PC-3 (cell line): ENCODE measurements around the gene XYLT2. TPM values are rescaled to one million over a fixed set of nuclear protein-coding genes. Genes with fewer than 3 reads are reported as not detected.
"Not testable (repeated sequence)": the region's sequence is repeated elsewhere in the genome, so short reads cannot be mapped to it uniquely, and the experiment has no call there.

Experiments used
- ATAC-seq: fragments of 200-7000 bp; cut with Tn5 transposase; 2 replicates; pipeline ENCODE4 v1.9.1; 2020; ENCODE audit warnings: mild to moderate bottlenecking, moderate library complexity
- BruUV-seq: library from RNA; stranded (reverse); fragments of 400-500 nt; replicated peaks from 2 replicates; lab custom pipeline; 2021; lab: Mats Ljungman, UMichigan
- CTCF ChIA-PET: fragments of 300-600 bp; sonication (Branson Sonifier 250); formaldehyde crosslinking; loops from one replicate; lab custom pipeline; 2022; ENCODE audit warnings: antibody characterized with exemption; lab: Charles Lee
- POLR2A ChIA-PET: fragments of 300-600 bp; sonication (Branson Sonifier 250); formaldehyde crosslinking; loops from one replicate; lab custom pipeline; 2022; ENCODE audit warnings: antibody characterized with exemption; ENCODE audit not compliant: unreplicated experiment; lab: Charles Lee
- DNase-seq: peaks from one replicate; pipeline ENCODE4 v3.0.0-alpha.2; 2015
- H2AFZ ChIP-seq: fragments of 300-600 bp; sonication (generic); 2 replicates; pipeline ENCODE4 v1.6.0; 2016; ENCODE audit warnings: antibody characterized with exemption, low read length
- H3F3A ChIP-seq: fragments of 300-600 bp; sonication (generic); one replicate; pipeline ENCODE4 v1.6.0; 2017; ENCODE audit warnings: antibody characterized with exemption, low read length, control low read depth, mild to moderate bottlenecking; ENCODE audit not compliant: unreplicated experiment
- H3K27ac ChIP-seq: fragments of 300-600 bp; sonication (generic); 2 replicates; pipeline ENCODE4 v1.5.1; 2016; ENCODE audit warnings: mild to moderate bottlenecking, low read length
- H3K27me3 ChIP-seq: fragments of 300-600 bp; sonication (generic); 2 replicates; pipeline ENCODE4 v1.6.1; 2016; ENCODE audit warnings: low read length, mixed read lengths
- H3K36me3 ChIP-seq: fragments of 300-600 bp; sonication (generic); 2 replicates; pipeline ENCODE4 v1.6.1; 2016; ENCODE audit warnings: low read depth, mixed run types, low read length, mixed read lengths
- H3K4me1 ChIP-seq: fragments of 300-600 bp; sonication (generic); 2 replicates; pipeline ENCODE4 v1.5.1; 2016; ENCODE audit warnings: low read length; ENCODE audit not compliant: insufficient read depth
- H3K4me2 ChIP-seq: fragments of 300-600 bp; sonication (generic); 2 replicates; pipeline ENCODE4 v1.6.0; 2016; ENCODE audit warnings: low read length
- H3K4me3 ChIP-seq: fragments of 300-600 bp; sonication (generic); 2 replicates; pipeline ENCODE4 v1.5.1; 2016; ENCODE audit warnings: mild to moderate bottlenecking, low read length, mixed read lengths
- H3K79me2 ChIP-seq: fragments of 300-600 bp; sonication (generic); 2 replicates; pipeline ENCODE4 v1.6.1; 2017; ENCODE audit warnings: low read length, mixed read lengths
- H3K9ac ChIP-seq: fragments of 300-600 bp; sonication (generic); 2 replicates; pipeline ENCODE4 v1.6.0; 2016; ENCODE audit warnings: mild to moderate bottlenecking, low read length
- H3K9me2 ChIP-seq: fragments of 300-600 bp; sonication (generic); replicated peaks from 2 replicates; pipeline ENCODE4 v1.6.1; 2016; ENCODE audit warnings: mixed run types, low read length, mixed read lengths
- H3K9me3 ChIP-seq: fragments of 300-600 bp; sonication (generic); 2 replicates; pipeline ENCODE4 v1.6.1; 2016; ENCODE audit warnings: low read length, mixed read lengths
- H4K20me1 ChIP-seq: fragments of 300-600 bp; sonication (generic); 2 replicates; pipeline ENCODE4 v1.6.1; 2016; ENCODE audit warnings: low read length, mixed read lengths
- EZH2 ChIP-seq: fragments of 300-600 bp; sonication (generic); IDR thresholded peaks from one replicate; pipeline ENCODE4 v1.6.1; 2017; ENCODE audit warnings: antibody characterized with exemption, mild to moderate bottlenecking, low read length; ENCODE audit not compliant: unreplicated experiment
- EZH2phosphoT487 ChIP-seq: fragments of 300-600 bp; sonication (generic); IDR thresholded peaks from 2 replicates; pipeline ENCODE4 v1.6.1; 2018; ENCODE audit warnings: mild to moderate bottlenecking, antibody characterized with exemption, low read length, borderline replicate concordance
- intact Hi-C: fragments of 100-400 bp; cut with micrococcal nuclease; formaldehyde crosslinking; loops from 2 replicates; pipeline ENCODE4 v1.9.0; 2023
- total RNA-seq: library from RNA; depleted of rRNA; stranded (reverse); fragments of >200 nt; gene quantifications from 2 replicates; pipeline ENCODE4 v1.2.3, GENCODE V29; 2014
- TF ChIP-seq, protein P1 (sequence below): fragments of 300-600 bp; sonication (generic); conservative IDR thresholded peaks from 2 replicates; pipeline ENCODE4 v1.5.1; 2017; ENCODE audit warnings: antibody characterized with exemption, low read depth, mild to moderate bottlenecking, low read length

The XYLT2 gene
- total RNA-seq, 1 experiment from 2014 or later: 53.5 TPM

- peak; percentile 90 for DNase-seq
- peaks cover 11% of the 10 kb centered on the region for H3F3A ChIP-seq
- POLR2A ChIA-PET: interaction anchor here (0.6 kb wide), 1 partner anchor 336 kb away, joined by 3 read pairs; no protein-coding TSS in a partner anchor
- peaks cover 37% of the 10 kb centered on the region for H3K4me1 ChIP-seq
- BruUV-seq: TSS peak; percentile 42
- peak within 1 kb of the TSS; percentile 73 for H3K4me3 ChIP-seq
- peaks cover 48% of the 10 kb centered on the region for H3K79me2 ChIP-seq
- no peaks in the 10 kb centered on the region for H3K27me3 ChIP-seq
- peak within 1 kb of the TSS; percentile 76 for H2AFZ ChIP-seq
- peak within 1 kb of the TSS; percentile 99 for H3K9ac ChIP-seq
- peaks cover 34% of the 10 kb centered on the region for H3K36me3 ChIP-seq
- H3K9me2 ChIP-seq: no peaks in the 10 kb centered on the region
- peak within 1 kb of the TSS; percentile 84 for H3K27ac ChIP-seq
- ATAC-seq: peak; percentile 76
- peak within 1 kb of the TSS; percentile 95 for H3K4me2 ChIP-seq
- peaks cover 40% of the 10 kb centered on the region for H4K20me1 ChIP-seq
- TF ChIP-seq EZH2 (no peak), EZH2phosphoT487 (no peak)
- TF ChIP-seq, protein P1, sequence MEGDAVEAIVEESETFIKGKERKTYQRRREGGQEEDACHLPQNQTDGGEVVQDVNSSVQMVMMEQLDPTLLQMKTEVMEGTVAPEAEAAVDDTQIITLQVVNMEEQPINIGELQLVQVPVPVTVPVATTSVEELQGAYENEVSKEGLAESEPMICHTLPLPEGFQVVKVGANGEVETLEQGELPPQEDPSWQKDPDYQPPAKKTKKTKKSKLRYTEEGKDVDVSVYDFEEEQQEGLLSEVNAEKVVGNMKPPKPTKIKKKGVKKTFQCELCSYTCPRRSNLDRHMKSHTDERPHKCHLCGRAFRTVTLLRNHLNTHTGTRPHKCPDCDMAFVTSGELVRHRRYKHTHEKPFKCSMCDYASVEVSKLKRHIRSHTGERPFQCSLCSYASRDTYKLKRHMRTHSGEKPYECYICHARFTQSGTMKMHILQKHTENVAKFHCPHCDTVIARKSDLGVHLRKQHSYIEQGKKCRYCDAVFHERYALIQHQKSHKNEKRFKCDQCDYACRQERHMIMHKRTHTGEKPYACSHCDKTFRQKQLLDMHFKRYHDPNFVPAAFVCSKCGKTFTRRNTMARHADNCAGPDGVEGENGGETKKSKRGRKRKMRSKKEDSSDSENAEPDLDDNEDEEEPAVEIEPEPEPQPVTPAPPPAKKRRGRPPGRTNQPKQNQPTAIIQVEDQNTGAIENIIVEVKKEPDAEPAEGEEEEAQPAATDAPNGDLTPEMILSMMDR: peak; percentile 95
- intact Hi-C loops: loop anchor here (1.0 to 10.0 kb wide), 4 partner anchors 35 to 237 kb away; partner anchors contain the start of gene ABCC3
- H3K9me3 ChIP-seq: no peaks in the 10 kb centered on the region
- CTCF ChIA-PET: interaction anchor here (0.5 to 2.2 kb wide), 12 partner anchors 9 to 313 kb away, joined by 3 to 15 read pairs (median 4); no protein-coding TSS in a partner anchor
Observed at GRCh38 chr17:50397111-50397918, 51.4 kb downstream of the XYLT2 start, which contains the start of gene LRRC59. LRRC59 (minus strand) TSS chr17:50397523; CDS start chr17:50397317, 206 bp downstream.

- ATAC-seq (no peak), DNase-seq (no peak)
- peak overlapping the region; percentile 76 for H2AFZ ChIP-seq
- peak overlapping the region; percentile 73; the same call in 1 of the 2 replicates for H3K4me3 ChIP-seq
- H3K9ac ChIP-seq: peak overlapping the region; percentile 99; the same call in 1 of the 2 replicates
- H3K4me1 ChIP-seq: peaks cover 32% of the 10 kb centered on the region
- no TSS peak for BruUV-seq
- ChIA-PET POLR2A (interaction anchor here (0.5 kb wide), 1 partner anchor 291 kb away, joined by 8 read pairs; no protein-coding TSS in a partner anchor), CTCF (interaction anchor here (0.5 to 2.2 kb wide), 8 partner anchors 33 to 241 kb away, joined by 3 to 15 read pairs (median 4); no protein-coding TSS in a partner anchor)
- no peaks in the 10 kb centered on the region for H3K9me2 ChIP-seq
- TF ChIP-seq EZH2 (no peak), EZH2phosphoT487 (no peak)
- TF ChIP-seq, protein P1: no peak
- peaks cover 45% of the 10 kb centered on the region for H3K79me2 ChIP-seq
- H4K20me1 ChIP-seq: peaks cover 34% of the 10 kb centered on the region
- peak overlapping the region; percentile 95 for H3K4me2 ChIP-seq
- intact Hi-C loops: loop anchor here (1.0 to 10.0 kb wide), 4 partner anchors 36 to 237 kb away; partner anchors contain the start of gene ABCC3
- peaks cover 10% of the 10 kb centered on the region for H3F3A ChIP-seq
- peaks cover 28% of the 10 kb centered on the region for H3K36me3 ChIP-seq
- H3K27me3 ChIP-seq: no peaks in the 10 kb centered on the region
- H3K27ac ChIP-seq: no peak overlapping the region
- no peaks in the 10 kb centered on the region for H3K9me3 ChIP-seq
Observed at GRCh38 chr17:50397919-50398285, 52.0 kb downstream of the XYLT2 start.

DNA sequence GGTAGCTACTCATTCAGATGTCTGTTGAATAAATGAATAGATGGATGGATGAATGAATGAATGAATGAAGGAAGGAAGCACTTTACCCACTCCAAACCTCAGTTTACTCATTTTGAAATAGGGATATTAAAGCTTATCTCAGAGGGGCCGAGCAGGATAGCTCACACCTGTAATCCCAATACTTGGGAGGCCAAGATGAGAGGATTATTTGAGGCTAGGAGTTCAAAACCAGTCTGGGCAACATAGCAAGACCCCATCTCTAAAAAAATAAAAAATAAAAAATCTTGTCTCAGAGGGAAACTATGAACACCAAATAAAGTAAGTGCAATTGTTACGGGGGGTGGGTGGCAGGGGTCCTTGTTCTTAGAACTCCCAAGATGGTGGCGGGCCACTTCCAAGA lies 52.7 kb downstream of the XYLT2 start:
- Histone ChIP-seq H3K36me3 (peaks cover 21% of the 10 kb centered on the region), H3K4me1 (peaks cover 24% of the 10 kb centered on the region), H3K79me2 (peaks cover 38% of the 10 kb centered on the region), H4K20me1 (peaks cover 27% of the 10 kb centered on the region)
- DNase-seq, H3K9me3 ChIP-seq, BruUV-seq, H3K9ac ChIP-seq, ATAC-seq, H3K27me3 ChIP-seq, H3K27ac ChIP-seq, H3K4me3 ChIP-seq, H3K4me2 ChIP-seq, H3F3A ChIP-seq, H3K9me2 ChIP-seq, POLR2A ChIA-PET, H2AFZ ChIP-seq: not testable (repeated sequence)
- intact Hi-C loops: loop anchor here (10.0 kb wide), 1 partner anchor 236 kb away; the partner anchor contains the start of gene ABCC3
- CTCF ChIA-PET: interaction anchor here (2.1 kb wide), 1 partner anchor 36 kb away, joined by 15 read pairs; no protein-coding TSS in a partner anchor

- ATAC-seq, H3K27ac ChIP-seq, H2AFZ ChIP-seq, H3K27me3 ChIP-seq, H3K9me2 ChIP-seq, DNase-seq, H3K9ac ChIP-seq, H3K9me3 ChIP-seq, BruUV-seq, H3K4me2 ChIP-seq, H3F3A ChIP-seq, CTCF ChIA-PET, H3K4me3 ChIP-seq: not testable (repeated sequence)
- H4K20me1 ChIP-seq: peaks cover 18% of the 10 kb centered on the region
- POLR2A ChIA-PET: interaction anchor here (0.6 kb wide), 1 partner anchor 24 kb away, joined by 7 read pairs; no protein-coding TSS in a partner anchor
- peaks cover 11% of the 10 kb centered on the region; the same call in 1 of the 2 replicates for H3K36me3 ChIP-seq
- H3K4me1 ChIP-seq: peaks cover 15% of the 10 kb centered on the region
- intact Hi-C loops: loop anchor here (10.0 kb wide), 1 partner anchor 235 kb away; the partner anchor contains the start of gene ABCC3
- H3K79me2 ChIP-seq: peaks cover 28% of the 10 kb centered on the region
Observed at GRCh38 chr17:50399591-50399990, 53.7 kb downstream of the XYLT2 start.
